ENCODE measurements around the gene CUX1. TPM values are rescaled to one million over a fixed set of nuclear protein-coding genes. Genes with fewer than 3 reads are reported as not detected.

CUX1 gene
- total RNA-seq, 1 donor from 2014 or later: 66.4 TPM

DNA sequence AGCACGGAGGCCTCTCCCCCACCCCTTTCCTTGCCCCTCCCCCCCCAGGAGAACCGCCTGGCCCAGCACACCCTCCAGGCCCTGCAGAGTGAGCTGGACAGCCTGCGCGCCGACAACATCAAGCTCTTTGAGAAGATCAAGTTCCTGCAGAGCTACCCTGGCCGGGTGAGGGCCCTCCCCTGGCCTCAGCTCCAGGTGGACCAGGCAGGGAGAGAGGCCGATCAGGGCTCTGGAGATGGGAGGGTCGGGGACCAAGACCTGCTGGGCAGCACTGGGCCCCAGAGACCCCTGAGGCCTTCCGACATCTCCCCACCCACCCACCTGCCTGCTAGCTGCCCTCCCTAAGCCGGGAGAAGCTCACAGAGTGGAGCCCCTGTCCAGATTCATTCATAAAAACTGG is 460.5 kb downstream of the CUX1 start:
- Histone ChIP-seq H3K36me3 (no peaks in the 10 kb centered on the region), H3K4me2 (no peak overlapping the region), H2AFZ (replicated peaks) (no peak overlapping the region), H3K4me3 (no peak overlapping the region), H3K79me2 (ENCODE audit: low read depth) (no peaks in the 10 kb centered on the region), H3K4me1 (peaks cover 5% of the 10 kb centered on the region), H3K9me3 (ENCODE audit: low read depth) (no peaks in the 10 kb centered on the region), H3K27ac (no peak overlapping the region), H3F3A (ENCODE audit: low read depth) (peaks cover under 1% of the 10 kb centered on the region), H3K27me3 (no peaks in the 10 kb centered on the region), H4K20me1 (ENCODE audit: low read depth) (no peaks in the 10 kb centered on the region), H3K9ac (no peak overlapping the region)
- peaks cover 6% of the 10 kb centered on the region for H3K4me1 Mint-ChIP-seq
- no peak overlapping the region for H3K27ac Mint-ChIP-seq
- H3K27me3 Mint-ChIP-seq (ENCODE audit: insufficient read depth, low read depth): peaks cover 5% of the 10 kb centered on the region
- no peaks in the 10 kb centered on the region for H3K36me3 Mint-ChIP-seq
- no peak for DNase-seq (ENCODE audit: low spot score)
- TF ChIP-seq, protein P1, sequence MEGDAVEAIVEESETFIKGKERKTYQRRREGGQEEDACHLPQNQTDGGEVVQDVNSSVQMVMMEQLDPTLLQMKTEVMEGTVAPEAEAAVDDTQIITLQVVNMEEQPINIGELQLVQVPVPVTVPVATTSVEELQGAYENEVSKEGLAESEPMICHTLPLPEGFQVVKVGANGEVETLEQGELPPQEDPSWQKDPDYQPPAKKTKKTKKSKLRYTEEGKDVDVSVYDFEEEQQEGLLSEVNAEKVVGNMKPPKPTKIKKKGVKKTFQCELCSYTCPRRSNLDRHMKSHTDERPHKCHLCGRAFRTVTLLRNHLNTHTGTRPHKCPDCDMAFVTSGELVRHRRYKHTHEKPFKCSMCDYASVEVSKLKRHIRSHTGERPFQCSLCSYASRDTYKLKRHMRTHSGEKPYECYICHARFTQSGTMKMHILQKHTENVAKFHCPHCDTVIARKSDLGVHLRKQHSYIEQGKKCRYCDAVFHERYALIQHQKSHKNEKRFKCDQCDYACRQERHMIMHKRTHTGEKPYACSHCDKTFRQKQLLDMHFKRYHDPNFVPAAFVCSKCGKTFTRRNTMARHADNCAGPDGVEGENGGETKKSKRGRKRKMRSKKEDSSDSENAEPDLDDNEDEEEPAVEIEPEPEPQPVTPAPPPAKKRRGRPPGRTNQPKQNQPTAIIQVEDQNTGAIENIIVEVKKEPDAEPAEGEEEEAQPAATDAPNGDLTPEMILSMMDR (IDR thresholded peaks at IDR 0.05): no peak
- TF ChIP-seq EZH2 (IDR thresholded peaks at IDR 0.05) (no peak), EZH2phosphoT487 (IDR thresholded peaks at IDR 0.05) (no peak)
- H3K9me3 Mint-ChIP-seq: no peaks in the 10 kb centered on the region
- no peak overlapping the region for H3K4me3 Mint-ChIP-seq

DNA sequence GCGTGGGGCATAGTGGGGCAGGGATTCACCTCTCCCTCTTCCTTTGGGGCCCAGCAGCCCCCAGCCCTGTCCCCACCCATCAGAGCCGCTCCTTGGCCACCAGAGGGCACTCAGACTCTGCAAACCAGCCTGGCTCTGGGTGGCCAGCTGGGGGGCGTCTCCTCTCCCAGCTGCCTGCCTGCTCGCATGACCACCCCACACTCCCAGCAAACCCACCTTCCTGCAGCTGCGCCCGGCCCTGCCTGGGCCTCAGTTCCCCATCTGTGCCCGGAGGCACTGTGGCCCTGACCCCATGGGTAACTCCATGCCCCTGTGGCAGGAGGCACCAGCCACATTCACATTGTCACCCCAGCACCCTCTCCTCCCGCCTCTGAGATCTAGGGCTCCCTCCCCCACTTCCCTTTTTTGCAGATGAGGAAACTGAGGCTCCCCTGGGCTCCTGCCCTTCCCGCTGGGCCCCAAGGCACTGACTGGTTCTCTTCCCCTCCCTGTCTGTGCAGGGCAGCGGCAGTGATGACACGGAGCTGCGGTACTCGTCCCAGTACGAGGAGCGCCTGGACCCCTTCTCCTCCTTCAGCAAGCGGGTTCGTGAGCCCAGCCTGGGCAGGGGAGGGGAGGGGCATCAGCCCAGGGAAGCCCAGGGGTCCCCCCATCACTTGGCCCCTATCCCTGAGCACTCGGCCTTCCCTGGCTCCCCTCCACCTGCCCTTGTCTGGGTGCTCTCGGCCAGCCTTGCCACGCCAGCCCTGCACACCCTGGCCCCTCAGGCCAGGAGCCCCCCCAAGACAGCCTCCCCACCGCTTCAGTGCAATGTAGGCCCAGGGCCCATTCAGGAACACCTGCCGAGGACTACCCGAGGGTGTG is 462.3 kb downstream of the CUX1 start:
- Mint-ChIP-seq H3K4me3 (peak overlapping the region; percentile 18), H3K36me3 (no peaks in the 10 kb centered on the region), H3K27ac (peak overlapping the region; percentile 42), H3K9me3 (no peaks in the 10 kb centered on the region), H3K27me3 (ENCODE audit: insufficient read depth, low read depth) (peaks cover 6% of the 10 kb centered on the region), H3K4me1 (peaks cover 11% of the 10 kb centered on the region)
- Histone ChIP-seq H3K9me3 (ENCODE audit: low read depth) (no peaks in the 10 kb centered on the region), H3K4me2 (peak overlapping the region; percentile 16), H3F3A (ENCODE audit: low read depth) (peaks cover 3% of the 10 kb centered on the region), H3K27ac (no peak overlapping the region), H3K4me1 (peaks cover 5% of the 10 kb centered on the region), H3K36me3 (no peaks in the 10 kb centered on the region), H3K27me3 (no peaks in the 10 kb centered on the region), H4K20me1 (ENCODE audit: low read depth) (no peaks in the 10 kb centered on the region), H2AFZ (replicated peaks) (no peak overlapping the region), H3K9ac (no peak overlapping the region), H3K79me2 (ENCODE audit: low read depth) (no peaks in the 10 kb centered on the region), H3K4me3 (no peak overlapping the region)
- peak; percentile 89 for DNase-seq (ENCODE audit: low spot score)
- TF ChIP-seq, protein P1 (IDR thresholded peaks at IDR 0.05): peak; percentile 85
- TF ChIP-seq EZH2 (IDR thresholded peaks at IDR 0.05): no peak
- no peak for TF ChIP-seq EZH2phosphoT487 (IDR thresholded peaks at IDR 0.05)

DNA sequence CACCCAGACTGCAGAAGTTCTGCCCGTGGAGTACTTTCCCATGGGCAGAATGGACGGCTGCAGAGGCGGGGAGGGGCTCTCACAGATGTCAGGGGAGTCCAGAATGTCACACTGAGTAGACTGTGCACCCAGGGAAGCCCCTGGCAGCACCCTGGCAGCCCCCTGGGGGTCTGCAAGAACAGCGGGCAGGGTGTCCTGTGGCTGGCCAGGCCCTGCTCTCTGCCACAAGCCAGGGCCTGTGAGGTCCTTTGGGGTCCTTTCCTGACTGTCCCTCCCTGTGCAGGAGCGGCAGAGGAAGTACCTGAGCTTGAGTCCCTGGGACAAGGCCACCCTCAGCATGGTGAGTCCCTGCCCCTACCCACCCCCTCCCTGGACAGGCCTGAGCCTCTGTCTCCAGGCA is 463.1 kb downstream of the CUX1 start:
- H2AFZ ChIP-seq (replicated peaks): no peak overlapping the region
- H3K36me3 Mint-ChIP-seq: no peaks in the 10 kb centered on the region

More for the DNA sequence above, 463.1 kb downstream of the CUX1 start:
- Histone ChIP-seq H3K9me3 (ENCODE audit: low read depth) (no peaks in the 10 kb centered on the region), H3K36me3 (no peaks in the 10 kb centered on the region), H3K4me1 (peaks cover 11% of the 10 kb centered on the region), H3K9ac (no peak overlapping the region), H3K27ac (no peak overlapping the region), H4K20me1 (ENCODE audit: low read depth) (no peaks in the 10 kb centered on the region), H3F3A (ENCODE audit: low read depth) (peaks cover 10% of the 10 kb centered on the region), H3K79me2 (ENCODE audit: low read depth) (no peaks in the 10 kb centered on the region), H3K4me2 (no peak overlapping the region), H3K4me3 (no peak overlapping the region), H3K27me3 (peaks cover 6% of the 10 kb centered on the region)
- H3K9me3 Mint-ChIP-seq: no peaks in the 10 kb centered on the region
- no peak overlapping the region for H3K27ac Mint-ChIP-seq
- TF ChIP-seq EZH2 (IDR thresholded peaks at IDR 0.05): no peak
- no peak for TF ChIP-seq EZH2phosphoT487 (IDR thresholded peaks at IDR 0.05)
- TF ChIP-seq, protein P1 (IDR thresholded peaks at IDR 0.05): no peak
- H3K27me3 Mint-ChIP-seq (ENCODE audit: insufficient read depth, low read depth): peaks cover 6% of the 10 kb centered on the region
- no peak for DNase-seq (ENCODE audit: low spot score)
- H3K4me3 Mint-ChIP-seq: no peak overlapping the region
- H3K4me1 Mint-ChIP-seq: peaks cover 18% of the 10 kb centered on the region

Data from neural progenitor cell (in vitro differentiated cells).